T-helper 2 cell treated with Interferon-gamma antibody and Interleukin-4, amounts not matched to agents 5 μg/mL and 100 μg/mL, for 36 hours (primary cell): ENCODE data around the gene ZNF423.

ENCODE experiments used
- DNase-seq: peaks from one replicate; pipeline ENCODE4 v3.0.0; 2021; ENCODE audit warnings: low spot score
- H3K27ac Mint-ChIP-seq: one replicate; pipeline ENCODE4 v1.8.0; 2021; ENCODE audit warnings: mild to moderate bottlenecking, mixed read lengths
- H3K27me3 Mint-ChIP-seq: one replicate; pipeline ENCODE4 v1.8.0; 2021; ENCODE audit warnings: low read depth, mixed read lengths
- H3K36me3 Mint-ChIP-seq: one replicate; pipeline ENCODE4 v1.8.0; 2021; ENCODE audit warnings: low read depth, mixed read lengths
- H3K4me1 Mint-ChIP-seq: one replicate; pipeline ENCODE4 v1.8.0; 2021; ENCODE audit warnings: low read depth, mixed read lengths
- H3K4me3 Mint-ChIP-seq: one replicate; pipeline ENCODE4 v1.8.0; 2022; ENCODE audit warnings: mild to moderate bottlenecking, moderate library complexity, mixed read lengths
- H3K9me3 Mint-ChIP-seq: one replicate; pipeline ENCODE4 v1.8.0; 2021; ENCODE audit warnings: mixed read lengths

The ZNF423 gene

DNA sequence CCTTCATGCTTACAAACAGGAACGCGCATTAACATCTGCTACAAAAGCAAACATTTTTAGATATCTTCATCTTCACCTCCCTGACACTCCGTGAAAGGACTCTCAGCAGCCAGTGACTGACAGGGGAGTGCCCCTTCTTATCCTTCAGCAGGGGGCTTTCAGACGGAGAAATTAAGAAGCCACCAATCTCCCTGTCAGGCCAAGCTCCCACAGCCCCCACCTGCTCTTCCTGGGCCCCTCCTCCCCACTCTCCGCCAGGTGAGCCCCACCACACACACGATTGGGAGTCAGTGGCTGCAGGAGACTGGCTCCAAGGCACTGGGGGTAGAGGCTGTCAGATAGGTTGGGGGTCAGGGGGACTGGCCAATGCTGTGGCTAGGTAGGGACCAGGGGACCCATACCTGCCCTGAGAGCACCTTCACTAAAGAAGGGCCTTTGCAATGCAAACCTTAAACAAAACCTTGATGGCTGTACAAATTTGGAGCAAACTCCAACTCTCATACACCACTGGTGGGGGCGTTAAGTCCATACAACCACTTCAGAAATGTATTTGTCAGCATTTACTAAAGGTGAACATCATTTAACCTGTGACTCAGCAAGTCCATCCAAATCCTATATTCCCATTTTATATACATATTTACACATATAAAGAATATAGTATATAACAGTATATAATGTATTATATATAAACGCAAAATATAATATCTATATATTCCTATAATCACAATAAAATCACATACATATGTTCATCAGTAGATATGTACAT, 232.2 kb downstream of the ZNF423 start:
- Mint-ChIP-seq H3K27ac (no peak overlapping the region), H3K9me3 (no peaks in the 10 kb centered on the region), H3K27me3 (no peaks in the 10 kb centered on the region), H3K4me1 (no peaks in the 10 kb centered on the region), H3K36me3 (no peaks in the 10 kb centered on the region), H3K4me3 (no peak overlapping the region)
- DNase-seq = no peak

DNA sequence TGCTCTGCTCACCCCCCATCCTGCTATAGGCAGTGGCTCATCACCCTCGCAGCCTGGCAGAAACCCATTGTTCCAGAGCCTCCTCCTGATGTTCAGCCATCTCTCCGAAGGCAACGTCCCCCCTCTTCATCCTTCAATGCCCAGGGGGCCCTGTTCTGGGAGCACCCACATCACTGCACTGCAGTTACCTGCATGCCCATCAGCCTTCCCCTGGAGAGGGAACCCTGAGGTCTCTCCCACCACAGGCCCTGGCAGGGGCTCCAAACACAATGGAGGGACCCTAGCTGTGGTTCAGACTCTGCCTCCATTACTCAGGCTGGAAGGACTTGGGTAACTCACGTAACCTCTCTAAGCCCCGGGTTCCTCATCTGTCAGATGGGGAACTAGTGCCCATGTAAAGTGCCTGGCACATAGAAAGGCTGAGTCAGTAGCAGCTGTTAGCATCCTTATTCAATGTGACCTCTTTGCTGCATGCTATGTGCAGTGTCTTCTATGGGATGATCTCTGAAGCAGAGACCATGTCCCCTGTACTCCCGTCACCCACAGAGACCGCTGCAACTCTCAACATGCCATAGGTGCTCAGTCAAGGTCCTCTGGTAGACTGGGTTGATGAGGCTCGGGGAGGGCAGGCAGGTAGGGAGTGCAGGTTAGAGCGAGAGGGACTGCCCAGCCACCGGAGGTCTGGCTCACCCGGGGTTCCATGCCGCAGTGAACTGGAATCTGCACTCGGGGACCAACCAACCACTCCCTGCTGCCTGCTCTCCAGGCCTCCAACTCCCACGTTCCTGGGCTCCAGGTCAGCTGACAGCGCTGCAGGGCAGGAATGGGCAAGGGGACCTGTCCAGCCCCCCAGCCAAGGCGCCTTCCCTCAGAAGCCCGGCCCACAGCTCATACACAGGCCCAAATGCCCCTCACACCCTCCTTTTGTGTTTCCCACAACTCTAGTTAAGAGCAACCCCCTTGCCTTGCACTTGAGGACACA, 233.2 kb downstream of the ZNF423 start:
- Mint-ChIP-seq H3K9me3 (no peaks in the 10 kb centered on the region), H3K27ac (no peak overlapping the region), H3K27me3 (no peaks in the 10 kb centered on the region), H3K4me1 (no peaks in the 10 kb centered on the region), H3K4me3 (no peak overlapping the region), H3K36me3 (no peaks in the 10 kb centered on the region)
- no peak for DNase-seq

DNA sequence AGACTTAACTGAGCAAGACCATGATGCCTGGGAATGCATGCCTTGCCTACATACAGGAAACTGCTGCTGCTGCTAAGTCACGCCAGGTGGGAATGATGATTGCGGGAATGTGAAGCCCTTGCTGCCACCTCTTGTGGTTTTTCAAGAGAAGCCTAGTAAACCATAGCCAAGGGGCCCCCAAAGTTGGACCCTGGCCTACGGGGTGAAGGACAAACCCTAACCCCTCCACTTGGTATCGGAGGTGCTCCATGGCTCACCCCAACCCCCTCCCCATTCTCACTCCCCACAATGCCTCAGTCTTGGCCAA, 233.9 kb downstream of the ZNF423 start:
- H3K4me1 Mint-ChIP-seq = no peaks in the 10 kb centered on the region
- no peak overlapping the region for H3K4me3 Mint-ChIP-seq
- H3K27me3 Mint-ChIP-seq = no peaks in the 10 kb centered on the region
- no peak overlapping the region for H3K27ac Mint-ChIP-seq
- no peaks in the 10 kb centered on the region for H3K36me3 Mint-ChIP-seq
- no peaks in the 10 kb centered on the region for H3K9me3 Mint-ChIP-seq
- no peak for DNase-seq

DNA sequence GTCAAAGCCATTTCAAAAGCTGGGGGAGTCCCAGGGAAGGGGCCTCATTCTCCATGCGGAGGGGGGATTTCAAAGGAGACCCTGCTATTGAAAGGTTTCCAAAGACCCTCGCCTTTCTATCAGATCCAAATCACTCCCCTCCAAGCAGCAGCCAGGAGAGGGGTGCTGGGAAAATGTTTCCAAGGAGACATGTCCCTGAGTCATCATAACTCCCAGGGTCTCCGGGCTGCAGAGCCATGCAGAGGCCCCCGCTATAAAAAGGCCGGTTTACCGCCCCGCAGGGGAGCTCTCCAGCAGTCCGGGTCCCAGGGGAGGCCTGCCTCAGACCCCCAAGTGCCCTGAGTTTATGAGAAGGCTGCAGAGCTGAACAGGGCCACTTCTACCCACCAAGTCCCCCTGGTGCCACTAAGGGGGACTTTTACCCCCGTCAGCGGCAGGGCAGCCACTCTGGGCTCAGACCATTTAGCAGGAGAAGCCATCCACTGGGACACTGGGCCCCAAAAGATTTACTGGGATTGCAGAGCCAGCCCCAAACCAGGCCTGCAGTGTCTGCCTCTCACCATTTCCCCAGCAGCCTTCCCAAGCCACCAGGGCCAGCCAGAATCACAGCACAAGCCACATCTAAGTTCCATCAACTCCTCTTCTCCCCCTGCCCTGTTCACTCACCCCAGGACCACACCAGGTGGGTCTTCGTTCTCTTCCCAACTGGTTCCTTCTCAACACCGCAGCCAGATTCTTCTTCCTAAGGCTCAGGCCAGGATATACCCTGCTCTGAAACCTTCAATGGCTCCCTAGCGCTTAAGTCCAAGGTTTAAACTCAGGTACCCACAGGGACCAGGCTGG, 234.4 kb downstream of the ZNF423 start:
- no peaks in the 10 kb centered on the region for H3K27me3 Mint-ChIP-seq
- no peak for DNase-seq
- H3K27ac Mint-ChIP-seq = no peak overlapping the region
- H3K4me3 Mint-ChIP-seq = no peak overlapping the region
- H3K36me3 Mint-ChIP-seq = no peaks in the 10 kb centered on the region
- H3K9me3 Mint-ChIP-seq = no peaks in the 10 kb centered on the region
- H3K4me1 Mint-ChIP-seq = no peaks in the 10 kb centered on the region

DNA sequence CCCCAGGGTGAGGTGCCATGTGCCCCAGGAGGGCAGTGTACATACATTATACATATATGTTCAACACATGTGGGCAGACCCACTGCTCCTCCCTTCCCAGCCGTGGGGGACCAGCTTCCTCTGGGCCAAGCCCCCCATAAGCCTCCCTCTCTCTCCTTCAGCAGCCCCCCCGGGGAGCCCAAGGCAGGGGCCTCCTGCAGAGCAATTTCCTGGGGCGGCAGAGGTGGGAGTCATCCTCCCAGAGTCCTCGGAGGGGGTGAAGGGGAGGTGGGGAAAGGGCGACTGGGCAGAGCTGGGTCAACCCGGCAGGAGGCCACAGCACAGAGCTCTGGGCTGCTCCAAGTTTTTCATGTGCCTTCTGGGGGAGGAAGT, 235.1 kb downstream of the ZNF423 start:
- Mint-ChIP-seq H3K36me3 (no peaks in the 10 kb centered on the region), H3K4me1 (no peaks in the 10 kb centered on the region), H3K9me3 (no peaks in the 10 kb centered on the region), H3K27me3 (no peaks in the 10 kb centered on the region), H3K4me3 (no peak overlapping the region), H3K27ac (no peak overlapping the region)
- DNase-seq = no peak

DNA sequence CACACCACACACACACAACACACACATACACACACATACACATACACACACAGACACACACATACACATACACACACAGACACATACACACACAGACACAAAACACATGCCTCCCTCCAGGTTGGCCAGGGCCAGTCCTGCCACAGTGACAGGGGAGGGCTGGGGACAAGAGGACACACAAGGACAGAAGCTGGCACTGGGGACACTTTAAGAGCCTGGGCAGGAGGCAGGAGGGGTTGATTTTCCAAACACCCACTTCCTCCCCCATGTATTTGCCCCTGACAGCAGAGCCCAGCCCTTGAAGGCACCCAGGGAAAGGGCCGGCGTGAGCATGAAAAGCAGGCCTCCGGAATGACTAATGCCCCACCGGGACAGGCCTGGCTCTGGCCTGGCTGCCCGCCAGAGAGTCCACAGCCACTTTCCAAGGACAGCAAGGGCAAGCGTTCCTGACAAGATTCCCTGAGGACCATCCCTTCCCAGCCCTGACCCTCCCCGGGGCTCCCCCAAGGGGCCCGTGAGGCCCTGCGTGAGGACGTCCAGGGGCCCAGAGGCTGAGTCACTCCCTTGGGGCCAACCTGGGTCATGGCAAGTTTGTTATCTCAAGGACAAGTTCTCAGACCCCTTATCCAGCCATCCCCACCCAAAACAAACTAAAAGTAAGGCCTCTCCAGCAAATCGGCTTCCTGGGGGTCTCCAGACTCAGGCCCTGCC, 235.6 kb downstream of the ZNF423 start:
- no peak overlapping the region for H3K27ac Mint-ChIP-seq
- no peak overlapping the region for H3K4me3 Mint-ChIP-seq
- H3K36me3 Mint-ChIP-seq = no peaks in the 10 kb centered on the region
- H3K9me3 Mint-ChIP-seq = no peaks in the 10 kb centered on the region
- H3K27me3 Mint-ChIP-seq = no peaks in the 10 kb centered on the region
- H3K4me1 Mint-ChIP-seq = no peaks in the 10 kb centered on the region
- no peak for DNase-seq

DNA sequence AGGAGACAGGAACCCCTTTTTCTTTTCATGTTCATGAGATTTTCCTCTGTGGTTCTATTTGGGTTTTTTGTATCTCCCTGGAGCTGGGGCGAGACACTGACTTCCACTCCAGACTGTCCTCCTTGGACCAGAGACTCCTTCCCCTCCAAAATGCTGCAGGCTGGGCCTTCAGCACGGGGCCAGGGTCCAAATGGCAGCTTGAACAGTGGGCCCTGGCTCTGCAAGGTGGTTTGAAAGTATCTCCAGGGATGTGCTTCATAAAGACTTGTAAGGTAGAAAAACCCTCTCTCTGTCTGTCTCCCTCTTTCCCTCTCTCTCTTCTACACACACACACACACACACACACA, 236.1 kb downstream of the ZNF423 start:
- no peak overlapping the region for H3K27ac Mint-ChIP-seq
- H3K4me3 Mint-ChIP-seq = no peak overlapping the region
- H3K36me3 Mint-ChIP-seq = no peaks in the 10 kb centered on the region
- H3K4me1 Mint-ChIP-seq = no peaks in the 10 kb centered on the region
- no peaks in the 10 kb centered on the region for H3K9me3 Mint-ChIP-seq
- no peak for DNase-seq
- H3K27me3 Mint-ChIP-seq = no peaks in the 10 kb centered on the region

DNA sequence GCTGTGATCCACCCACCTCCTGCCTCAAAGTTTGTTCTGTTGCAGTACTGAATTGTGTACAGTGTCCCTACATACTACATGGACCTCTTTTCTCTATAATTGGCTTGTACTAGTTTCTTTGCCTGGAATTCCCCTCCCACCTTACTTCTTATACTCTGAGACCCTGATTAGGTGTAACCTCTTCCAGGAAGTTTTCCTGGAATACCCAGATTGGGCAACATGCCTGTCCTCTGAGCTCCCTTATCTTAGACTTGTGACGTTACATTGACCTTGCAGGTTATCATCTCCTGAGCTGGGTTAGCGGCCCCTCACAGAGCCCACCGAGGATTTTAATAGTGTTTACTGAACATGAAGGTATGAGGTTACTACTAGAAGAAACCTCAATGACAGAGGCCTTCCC, 237.0 kb downstream of the ZNF423 start:
- Mint-ChIP-seq H3K27me3 (no peaks in the 10 kb centered on the region), H3K9me3 (no peaks in the 10 kb centered on the region), H3K4me1 (no peaks in the 10 kb centered on the region), H3K36me3 (no peaks in the 10 kb centered on the region), H3K4me3 (no peak overlapping the region), H3K27ac (no peak overlapping the region)
- no peak for DNase-seq

DNA sequence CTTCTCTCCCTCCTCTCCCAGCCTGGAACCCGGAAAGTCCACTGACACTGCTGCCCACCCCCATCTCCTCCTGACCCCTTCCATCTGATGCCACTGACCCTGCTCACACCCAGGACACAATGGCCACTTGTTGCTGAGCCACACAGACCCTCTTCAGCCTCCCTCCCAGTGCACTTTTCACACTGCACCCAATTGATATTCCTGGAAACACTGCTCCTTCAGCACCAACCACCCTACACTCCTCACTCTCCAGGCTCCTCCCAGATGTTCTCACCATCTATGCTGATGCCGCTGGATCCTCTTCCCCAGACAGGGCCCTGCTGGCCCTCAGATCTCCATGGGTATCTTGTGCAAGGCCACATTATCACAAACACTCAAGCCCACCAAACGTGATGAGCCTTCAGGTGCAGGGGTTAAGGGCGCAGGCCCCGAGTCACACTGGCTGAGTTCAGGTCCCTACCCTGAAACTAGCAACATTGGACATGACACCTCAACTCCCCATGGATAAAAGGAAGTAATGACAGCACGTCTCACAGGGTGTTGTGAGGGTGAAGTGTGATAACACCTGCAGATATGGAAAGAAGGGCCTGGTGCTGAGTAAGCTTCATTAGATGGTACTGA, 238.1 kb downstream of the ZNF423 start:
- H3K27me3 Mint-ChIP-seq = no peaks in the 10 kb centered on the region

DNA sequence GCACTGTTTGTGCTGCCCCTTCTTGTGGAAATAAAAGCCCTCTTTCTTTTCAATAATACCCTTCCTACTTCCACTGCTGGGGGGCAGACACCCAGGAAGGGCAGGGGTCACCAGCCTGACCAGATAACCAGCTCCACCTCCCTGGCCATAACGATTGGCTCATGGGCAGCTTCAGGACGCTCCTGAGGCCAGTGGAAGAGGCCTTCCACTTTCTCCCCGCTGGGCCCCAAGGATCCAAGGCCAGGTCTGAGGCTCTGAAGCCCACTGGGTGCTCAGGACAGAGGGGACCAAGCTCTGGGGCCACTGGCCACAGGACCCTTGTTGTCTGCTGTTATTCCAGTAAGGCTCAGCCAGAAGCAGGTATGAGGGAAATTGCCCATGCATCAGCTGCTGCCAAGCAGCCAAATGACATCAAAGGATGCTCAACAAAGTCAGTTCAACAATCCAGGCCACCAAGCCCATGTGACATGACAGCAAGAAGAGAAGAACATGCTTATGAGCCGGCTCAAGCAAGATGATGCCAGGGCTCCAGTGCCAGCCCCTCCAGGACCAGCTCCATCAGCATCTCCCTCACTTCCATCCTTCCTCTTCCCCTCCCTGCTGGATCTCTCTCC, 238.8 kb downstream of the ZNF423 start:
- Mint-ChIP-seq H3K4me1 (no peaks in the 10 kb centered on the region), H3K27ac (no peak overlapping the region), H3K27me3 (no peaks in the 10 kb centered on the region), H3K9me3 (no peaks in the 10 kb centered on the region), H3K4me3 (no peak overlapping the region), H3K36me3 (no peaks in the 10 kb centered on the region)
- DNase-seq = no peak

More for the DNA sequence above, 238.1 kb downstream of the ZNF423 start:
- Mint-ChIP-seq H3K36me3 (no peaks in the 10 kb centered on the region), H3K9me3 (no peaks in the 10 kb centered on the region), H3K4me3 (no peak overlapping the region), H3K4me1 (no peaks in the 10 kb centered on the region), H3K27ac (no peak overlapping the region)
- no peak for DNase-seq

DNA sequence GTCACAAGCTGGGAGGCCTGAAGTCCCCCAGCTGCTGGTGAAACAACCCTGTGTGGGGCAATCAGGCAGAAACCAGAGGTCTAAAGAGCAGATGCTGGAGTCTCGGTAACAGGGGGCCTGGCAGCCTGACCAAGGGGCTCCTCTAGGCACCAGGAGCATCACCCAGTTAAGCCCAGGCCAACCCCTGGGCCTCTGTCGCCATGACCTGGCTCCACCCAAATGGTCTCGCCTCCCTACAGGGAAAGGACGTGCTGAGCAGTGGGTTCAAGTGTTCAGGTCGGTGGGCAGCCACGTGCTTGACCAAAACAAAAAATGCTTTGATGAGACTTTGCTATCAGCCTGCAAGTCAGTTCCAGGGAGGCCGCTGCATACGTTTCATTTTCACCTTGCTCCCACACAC, 240.3 kb downstream of the ZNF423 start:
- Mint-ChIP-seq H3K4me1 (no peaks in the 10 kb centered on the region), H3K9me3 (no peaks in the 10 kb centered on the region), H3K4me3 (no peak overlapping the region), H3K36me3 (no peaks in the 10 kb centered on the region), H3K27ac (no peak overlapping the region), H3K27me3 (peaks cover 9% of the 10 kb centered on the region)
- DNase-seq = no peak

DNA sequence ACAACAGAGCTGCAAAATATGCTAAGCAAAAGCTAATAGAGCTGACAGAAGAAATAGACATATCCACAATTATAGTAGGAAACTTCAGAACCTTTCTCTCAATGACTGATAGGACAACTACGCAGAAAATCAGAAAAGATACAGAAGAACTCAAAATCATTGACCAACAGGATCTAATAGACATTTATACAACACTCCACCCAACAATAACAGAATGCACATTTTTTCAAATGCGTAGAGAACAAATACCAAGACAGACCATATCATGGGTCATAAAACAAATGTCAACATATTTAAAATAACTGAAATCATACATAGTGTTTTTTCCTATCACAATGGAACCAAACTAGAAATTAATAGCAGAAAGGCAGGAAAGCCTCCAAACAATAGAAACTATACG, 244.9 kb downstream of the ZNF423 start:
- Mint-ChIP-seq H3K27ac (no peak overlapping the region), H3K4me3 (no peak overlapping the region), H3K9me3 (no peaks in the 10 kb centered on the region), H3K4me1 (no peaks in the 10 kb centered on the region), H3K27me3 (peaks cover 21% of the 10 kb centered on the region), H3K36me3 (no peaks in the 10 kb centered on the region)
- no peak for DNase-seq

DNA sequence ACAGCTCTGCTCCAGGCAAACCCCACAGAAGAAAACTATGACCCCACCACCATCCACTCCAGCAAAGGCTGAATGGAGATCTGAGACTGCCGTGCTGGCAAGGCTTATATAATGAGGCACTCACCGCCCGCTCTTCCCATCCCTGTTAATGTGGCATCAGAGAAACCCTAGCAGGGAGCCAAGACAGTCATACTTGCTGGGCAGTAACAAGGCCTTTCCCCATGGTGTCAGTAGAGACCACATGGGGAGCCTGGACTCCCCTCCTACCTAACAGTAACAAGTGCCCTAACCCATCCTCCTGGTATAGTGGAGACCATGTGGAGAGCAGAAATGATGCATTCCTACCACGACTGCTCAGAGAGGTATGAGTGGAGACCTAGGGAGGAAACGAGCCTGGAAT, 247.1 kb downstream of the ZNF423 start:
- H3K27me3 Mint-ChIP-seq = peaks cover 21% of the 10 kb centered on the region
- no peaks in the 10 kb centered on the region for H3K9me3 Mint-ChIP-seq
- H3K4me3 Mint-ChIP-seq = no peak overlapping the region
- DNase-seq = no peak
- no peaks in the 10 kb centered on the region for H3K36me3 Mint-ChIP-seq
- no peaks in the 10 kb centered on the region for H3K4me1 Mint-ChIP-seq
- H3K27ac Mint-ChIP-seq = no peak overlapping the region
